ENCODE data around the gene CD59.
A peak's percentile ranks its signal among the peaks of the same experiment; 100 is the strongest.

The CD59 gene

GRCh38 chr11:33696411-33696810 lies 39.8 kb downstream of the CD59 start:
- DNase-seq (ENCODE audit: low read depth), result no peak
- TF ChIP-seq CTCF (IDR thresholded peaks at IDR 0.05; ENCODE audit: low read length, missing control alignments), result no peak

GRCh38 chr11:33695051-33695566 lies 41.1 kb downstream of the CD59 start:
- no peak overlapping the region for H3K4me3 ChIP-seq (replicated peaks; ENCODE audit: low read depth, low read length)
- DNase-seq (ENCODE audit: low read depth), result no peak
- no peak for TF ChIP-seq CTCF (IDR thresholded peaks at IDR 0.05; ENCODE audit: low read length, missing control alignments)

More at GRCh38 chr11:33696411-33696810, 39.8 kb downstream of the CD59 start:
- no peak overlapping the region for H3K4me3 ChIP-seq (replicated peaks; ENCODE audit: low read depth, low read length)

GRCh38 chr11:33694346-33695050 lies 41.7 kb downstream of the CD59 start:
- no peak overlapping the region for H3K4me3 ChIP-seq (replicated peaks; ENCODE audit: low read depth, low read length)
- TF ChIP-seq CTCF (IDR thresholded peaks at IDR 0.05; ENCODE audit: low read length, missing control alignments), result no peak
- DNase-seq (ENCODE audit: low read depth), result no peak

- no peak for DNase-seq (ENCODE audit: low read depth)
- no peak for TF ChIP-seq CTCF (IDR thresholded peaks at IDR 0.05; ENCODE audit: low read length, missing control alignments)
- H3K4me3 ChIP-seq (replicated peaks; ENCODE audit: low read depth, low read length), result no peak overlapping the region
Observed at GRCh38 chr11:33692541-33692940, 43.7 kb downstream of the CD59 start.

- no peak for TF ChIP-seq CTCF (IDR thresholded peaks at IDR 0.05; ENCODE audit: low read length, missing control alignments)
- DNase-seq (ENCODE audit: low read depth), result peak; percentile 99
- peak overlapping the region; percentile 38 for H3K4me3 ChIP-seq (replicated peaks; ENCODE audit: low read depth, low read length)
Observed at GRCh38 chr11:33692013-33692504, 44.2 kb downstream of the CD59 start.

GRCh38 chr11:33691066-33691864 lies 45.0 kb downstream of the CD59 start:
- no peak for TF ChIP-seq CTCF (IDR thresholded peaks at IDR 0.05; ENCODE audit: low read length, missing control alignments)
- H3K4me3 ChIP-seq (replicated peaks; ENCODE audit: low read depth, low read length), result peak overlapping the region; percentile 38
- DNase-seq (ENCODE audit: low read depth), result no peak

All from fibroblast of pulmonary artery (primary cell).